ENCODE measurements around the gene MAPK8IP3.

GRCh38 chr16:1706386-1707192 lies 594 bp downstream of the MAPK8IP3 start:
- no peak for TF ChIP-seq CTCF (IDR thresholded peaks at IDR 0.05; ENCODE audit: low read length)
- TF ChIP-seq EZH2 (optimal IDR thresholded peaks at IDR 0.05; ENCODE audit: low read depth, low read length) = no peak
- no peak for TF ChIP-seq EZH2phosphoT487 (IDR thresholded peaks at IDR 0.05; ENCODE audit: low read length)
